ENCODE data around the gene ARHGAP23.

ARHGAP23 gene

DNA sequence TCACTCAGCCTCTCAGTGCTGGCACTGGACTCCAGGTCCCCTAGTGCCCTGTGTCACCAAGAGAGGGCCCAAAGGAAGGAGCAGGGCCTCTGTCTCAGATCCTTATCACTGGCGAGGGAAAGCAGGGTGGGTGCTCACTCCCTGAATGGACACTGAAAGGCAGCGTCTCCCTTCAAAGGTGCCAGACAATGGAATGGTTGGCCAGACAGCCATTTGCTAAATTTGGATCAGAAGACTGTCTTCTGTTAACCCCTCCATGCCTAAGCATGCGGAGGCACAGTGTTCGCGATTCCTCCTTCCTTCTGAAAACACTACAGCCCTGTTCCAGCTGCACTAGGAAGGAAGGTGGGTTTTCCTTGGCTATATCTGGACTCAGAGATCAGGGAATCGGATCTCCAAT, 129.1 kb downstream of the ARHGAP23 start:
- Mint-ChIP-seq H3K27ac (no peak overlapping the region), H3K27me3 (peaks cover 14 to 63% of the 10 kb centered on the region in 2 donors), H3K36me3 (ENCODE audit: insufficient read depth) (peaks cover 7% of the 10 kb centered on the region), H3K4me1 (ENCODE audit: low read depth in 2 of 2) (peaks cover 17 to 20% of the 10 kb centered on the region in 2 donors), H3K4me3 (no peak overlapping the region), H3K9me3 (no peaks in the 10 kb centered on the region)
- no peak for DNase-seq
- no peak for ATAC-seq (replicated peaks)

- peak; percentile 83 to 87 (median 83) for DNase-seq
- H3K36me3 Mint-ChIP-seq (ENCODE audit: insufficient read depth) = peaks cover 7% of the 10 kb centered on the region
- H3K27me3 Mint-ChIP-seq = peaks cover 20 to 63% of the 10 kb centered on the region in 2 donors
- peak overlapping the region; percentile 98 for H3K4me3 Mint-ChIP-seq
- peak; percentile 72 for ATAC-seq (replicated peaks)
- no peaks in the 10 kb centered on the region for H3K9me3 Mint-ChIP-seq
- H3K4me1 Mint-ChIP-seq (ENCODE audit: low read depth in 2 of 2) = peaks cover 20% of the 10 kb centered on the region in 2 donors
- peak overlapping the region; percentile 65 to 72 for H3K27ac Mint-ChIP-seq
These were observed 129.8 kb downstream of the ARHGAP23 start for GRCh38 chr17:38557836-38558727.

- Mint-ChIP-seq H3K9me3 (no peaks in the 10 kb centered on the region), H3K36me3 (ENCODE audit: insufficient read depth) (peaks cover 10% of the 10 kb centered on the region), H3K4me3 (peak overlapping the region; percentile 98), H3K27ac (peak overlapping the region; percentile 65 to 72), H3K4me1 (ENCODE audit: low read depth in 2 of 2) (peaks cover 24 to 25% of the 10 kb centered on the region in 2 donors), H3K27me3 (peaks cover 26 to 63% of the 10 kb centered on the region in 2 donors)
- DNase-seq = no peak
- peak; percentile 28 for ATAC-seq (replicated peaks)
These were observed 130.4 kb downstream of the ARHGAP23 start for GRCh38 chr17:38558728-38559050.

GRCh38 chr17:38559051-38559879, 131.0 kb downstream of the ARHGAP23 start:
- peak overlapping the region; percentile 98 for H3K4me3 Mint-ChIP-seq
- H3K9me3 Mint-ChIP-seq = no peaks in the 10 kb centered on the region
- peak overlapping the region; percentile 65 to 72 for H3K27ac Mint-ChIP-seq
- H3K36me3 Mint-ChIP-seq (ENCODE audit: insufficient read depth) = peaks cover 10% of the 10 kb centered on the region
- ATAC-seq (replicated peaks) = peak; percentile 81
- H3K27me3 Mint-ChIP-seq = peaks cover 31 to 63% of the 10 kb centered on the region in 2 donors
- peaks cover 25 to 26% of the 10 kb centered on the region in 2 donors for H3K4me1 Mint-ChIP-seq (ENCODE audit: low read depth in 2 of 2)
- peak; percentile 87 to 88 (median 87) for DNase-seq

DNA sequence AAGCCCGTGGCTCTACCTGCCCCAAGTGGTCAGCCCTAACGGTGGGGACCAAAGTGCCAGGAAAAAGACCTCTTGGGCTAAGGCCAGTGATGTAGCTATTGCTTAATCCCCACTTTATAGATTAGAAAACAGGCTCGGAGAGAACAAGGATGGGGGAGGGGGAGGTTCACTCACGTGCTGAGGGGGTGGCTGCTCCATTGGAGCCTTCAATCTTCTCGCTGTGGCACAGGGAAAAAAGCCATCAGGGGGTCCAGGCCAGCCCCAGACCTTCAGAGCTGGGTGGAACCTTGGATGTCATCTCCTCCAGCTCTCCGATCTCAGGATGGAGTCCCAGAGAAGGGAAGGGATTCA, 131.6 kb downstream of the ARHGAP23 start:
- H3K27ac Mint-ChIP-seq = no peak overlapping the region
- H3K27me3 Mint-ChIP-seq = peaks cover 37 to 63% of the 10 kb centered on the region in 2 donors

DNA sequence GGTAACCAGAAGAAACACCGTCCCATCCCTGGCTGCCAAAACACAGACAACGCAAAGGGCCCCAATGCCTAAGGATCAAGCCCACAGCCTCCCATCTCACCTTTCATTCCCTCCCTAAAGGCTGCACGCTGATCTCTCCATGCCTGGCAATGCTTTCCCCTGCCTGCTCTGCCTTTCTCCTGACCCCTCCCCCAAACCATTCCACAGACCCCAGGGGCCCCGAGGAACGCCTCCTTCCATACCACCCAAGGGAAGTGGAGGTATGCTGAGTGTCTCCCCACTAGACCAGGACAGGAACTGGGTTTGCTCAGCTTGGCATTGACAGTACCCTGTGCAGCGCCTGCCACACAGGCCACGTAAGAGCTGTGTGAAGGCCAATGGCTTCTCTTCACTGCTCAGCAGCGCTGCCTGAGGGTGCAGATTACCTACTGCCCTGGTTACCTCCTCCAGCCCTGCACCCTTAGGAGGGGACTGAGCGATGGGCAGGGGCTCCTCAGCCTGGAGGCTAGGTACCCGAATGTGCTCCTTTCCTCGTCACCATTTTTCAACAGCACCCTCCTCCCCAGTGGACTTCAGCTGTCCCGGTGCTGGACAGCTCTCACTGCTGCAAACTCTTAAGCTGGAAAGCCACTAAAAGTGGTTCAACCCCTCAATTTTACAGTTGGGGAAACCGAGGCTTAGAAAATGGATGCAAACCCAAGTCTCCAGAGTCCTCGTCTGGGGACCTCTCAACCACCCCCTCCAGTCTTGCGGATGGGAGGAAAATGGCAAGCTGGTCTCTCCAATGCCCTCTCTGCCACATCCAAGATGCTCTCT, 132.4 kb downstream of the ARHGAP23 start:
- Mint-ChIP-seq H3K9me3 (no peaks in the 10 kb centered on the region), H3K4me1 (ENCODE audit: low read depth in 2 of 2) (peaks cover 25 to 26% of the 10 kb centered on the region in 2 donors), H3K27me3 (peaks cover 46 to 63% of the 10 kb centered on the region in 2 donors), H3K27ac (no peak overlapping the region), H3K4me3 (peak overlapping the region; percentile 43 to 98), H3K36me3 (ENCODE audit: insufficient read depth) (peaks cover 10% of the 10 kb centered on the region)
- ATAC-seq (replicated peaks) (no peak), DNase-seq (no peak)

More for the DNA sequence above, 131.6 kb downstream of the ARHGAP23 start:
- Mint-ChIP-seq H3K9me3 (no peaks in the 10 kb centered on the region), H3K36me3 (ENCODE audit: insufficient read depth) (peaks cover 10% of the 10 kb centered on the region), H3K4me1 (ENCODE audit: low read depth in 2 of 2) (peaks cover 25 to 26% of the 10 kb centered on the region in 2 donors), H3K4me3 (peak overlapping the region in 1 of 2 donors; percentile 98)
- no peak for DNase-seq
- ATAC-seq (replicated peaks) = no peak

GRCh38 chr17:38561416-38562214, 133.4 kb downstream of the ARHGAP23 start:
- H3K4me3 Mint-ChIP-seq = peak overlapping the region in 1 of 2 donors; percentile 98
- no peaks in the 10 kb centered on the region for H3K9me3 Mint-ChIP-seq
- H3K27me3 Mint-ChIP-seq = peaks cover 55 to 63% of the 10 kb centered on the region in 2 donors
- H3K27ac Mint-ChIP-seq = no peak overlapping the region
- H3K36me3 Mint-ChIP-seq (ENCODE audit: insufficient read depth) = peaks cover 10% of the 10 kb centered on the region
- ATAC-seq (replicated peaks) (no peak), DNase-seq (no peak)
- peaks cover 25 to 26% of the 10 kb centered on the region in 2 donors for H3K4me1 Mint-ChIP-seq (ENCODE audit: low read depth in 2 of 2)
